NCI-H774 (cell line): Measurements from ENCODE around the gene MYO15A.

ENCODE experiments used
- DNase-seq: peaks from one replicate; lab custom pipeline; 2025; lab: John Stamatoyannopoulos, UW

Gene MYO15A

DNA sequence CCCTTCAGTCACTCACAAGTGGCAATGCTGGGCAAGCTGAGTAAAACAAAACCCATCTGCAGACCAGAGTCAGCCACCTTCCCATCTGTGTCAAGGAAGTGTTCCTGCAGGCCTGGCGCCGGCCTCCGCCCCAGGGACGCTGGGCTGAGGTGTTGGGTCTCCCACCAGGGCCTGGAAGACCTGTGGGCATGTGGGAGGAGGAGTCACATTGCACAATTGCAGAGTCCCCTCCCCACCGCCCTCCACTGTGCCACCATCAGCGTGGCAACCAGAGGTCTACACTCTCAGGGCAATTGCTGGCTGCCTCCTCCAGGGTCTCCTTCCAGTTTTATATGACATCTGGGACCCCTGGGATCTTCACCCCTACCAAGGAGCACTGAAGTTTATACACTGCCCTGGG is 3.0 kb upstream of the MYO15A start:
- no peak for DNase-seq

DNA sequence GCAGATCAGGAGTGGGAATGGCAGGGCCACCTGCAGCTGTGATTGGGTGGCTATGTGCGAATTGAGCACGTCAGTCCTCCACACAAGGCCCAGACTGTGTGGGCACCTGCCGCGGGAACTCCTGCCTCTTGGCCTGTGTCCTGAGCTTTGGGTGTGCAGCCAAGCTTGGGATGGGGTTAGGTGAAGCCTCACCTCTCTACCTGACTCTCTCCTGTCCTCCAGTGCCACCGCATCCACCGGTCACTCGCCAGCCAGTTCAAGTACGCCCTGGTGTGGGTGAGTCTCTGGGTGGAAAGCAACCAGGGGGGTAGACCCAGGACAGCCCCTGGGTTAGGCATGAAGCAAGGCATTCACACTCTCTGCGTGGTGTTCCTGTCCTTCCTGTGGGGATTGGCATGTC is 2.3 kb upstream of the MYO15A start:
- DNase-seq, result no peak

DNA sequence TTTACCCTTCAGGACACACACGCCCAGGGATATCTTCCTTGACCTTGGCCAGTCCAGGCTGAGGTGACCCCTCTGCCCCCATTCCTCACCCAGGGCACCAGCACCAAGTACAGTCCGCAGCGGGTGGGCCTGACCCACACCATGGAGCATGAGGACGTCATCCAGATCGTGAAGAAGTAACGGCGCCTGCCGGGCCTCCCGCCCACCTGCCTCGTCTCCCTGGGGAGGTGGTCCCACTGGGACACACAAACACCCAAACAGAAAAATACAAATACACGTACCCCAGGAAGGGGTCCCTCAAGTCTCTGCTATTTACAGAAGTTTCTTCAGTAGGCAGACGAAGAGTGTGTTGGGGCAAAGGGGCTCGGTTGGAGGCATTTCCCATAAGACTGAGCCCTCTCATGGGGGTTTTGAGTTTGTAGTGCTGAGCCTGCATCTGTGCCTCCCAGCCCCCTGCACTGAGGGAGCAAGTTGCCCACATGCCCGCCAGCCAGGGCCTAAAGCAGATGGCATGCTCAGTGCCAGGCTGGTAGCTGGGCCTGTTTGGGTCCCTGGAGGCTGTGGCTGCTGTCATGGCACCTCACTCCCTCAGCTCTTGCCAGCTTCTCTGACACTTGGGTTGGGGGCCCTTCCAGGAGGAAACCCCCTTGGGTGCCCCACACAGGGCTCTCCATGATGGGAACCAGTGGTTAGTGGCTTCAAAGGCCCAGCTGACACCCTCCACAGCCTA is 1.3 kb upstream of the MYO15A start:
- no peak for DNase-seq

DNA sequence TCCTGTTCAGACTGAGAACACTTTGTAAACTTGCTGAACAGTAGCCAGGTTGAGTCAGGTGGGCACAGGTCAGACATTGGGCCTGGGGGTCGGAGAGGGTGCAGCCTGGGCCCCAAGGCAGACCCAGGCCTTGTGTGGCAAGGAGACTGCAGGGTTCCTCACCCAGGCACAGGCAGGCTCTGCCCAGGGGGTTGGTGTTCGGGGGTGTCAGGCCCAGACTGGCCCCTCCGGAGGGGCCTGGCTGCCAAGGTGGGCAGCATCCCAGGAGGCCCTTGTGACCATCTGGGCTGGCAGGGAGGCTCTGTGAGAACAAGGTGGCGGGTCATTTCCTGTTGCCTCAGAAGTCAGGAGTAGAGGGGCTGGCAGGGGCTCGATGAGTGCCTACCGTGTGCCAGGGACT is 585 bp upstream of the MYO15A start:
- DNase-seq, result no peak

DNA sequence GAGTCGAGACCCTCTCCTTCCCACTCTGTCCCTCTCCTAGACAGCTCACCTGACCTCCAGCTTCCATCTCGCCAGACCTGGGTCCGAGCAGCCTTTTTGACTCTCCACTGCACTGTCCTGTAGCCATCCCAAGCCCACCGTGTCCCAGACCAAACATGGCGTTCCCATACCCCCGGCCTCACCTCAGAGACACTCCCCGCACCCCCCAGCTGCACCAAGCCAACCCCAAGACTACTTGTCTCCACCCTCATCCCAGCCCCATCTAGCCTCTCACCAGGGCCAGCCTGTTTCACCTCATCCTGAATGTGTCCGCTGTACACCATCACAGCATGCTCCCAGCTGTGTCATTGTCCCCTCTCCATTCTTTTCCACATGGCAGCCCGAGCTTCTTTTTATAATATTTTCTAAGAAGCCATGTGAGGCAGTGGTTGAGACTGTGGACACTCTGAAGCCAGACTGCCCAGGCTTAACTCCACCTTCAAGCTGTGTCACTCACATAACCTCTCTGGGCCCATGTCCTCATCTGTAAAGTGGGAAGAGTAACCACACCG is 1.5 kb downstream of the MYO15A start:
- no peak for DNase-seq

DNA sequence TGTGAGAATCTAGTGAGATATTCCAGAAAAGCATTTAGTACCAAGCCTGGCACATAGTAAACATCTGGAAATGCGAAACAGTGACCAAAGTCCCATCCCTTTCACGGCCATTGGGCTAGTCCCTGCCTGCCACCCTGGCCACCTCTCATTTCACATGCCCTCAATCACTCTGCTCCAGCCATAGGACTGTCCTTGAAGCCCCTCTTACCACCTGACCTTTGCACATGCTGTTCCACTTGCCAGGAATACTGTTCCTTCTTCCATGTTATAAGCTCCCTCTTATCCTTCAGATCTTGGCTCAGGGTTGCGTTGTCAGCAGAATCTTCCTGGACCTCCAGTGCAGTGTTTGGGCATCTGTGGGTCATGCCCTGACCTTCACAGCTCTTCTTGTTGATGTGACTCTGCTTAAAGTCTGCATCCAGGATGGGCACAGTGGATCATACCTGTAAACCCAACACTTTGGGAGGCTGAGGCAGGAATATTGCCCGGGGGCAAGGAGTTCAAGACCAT is 2.1 kb downstream of the MYO15A start:
- no peak for DNase-seq

DNA sequence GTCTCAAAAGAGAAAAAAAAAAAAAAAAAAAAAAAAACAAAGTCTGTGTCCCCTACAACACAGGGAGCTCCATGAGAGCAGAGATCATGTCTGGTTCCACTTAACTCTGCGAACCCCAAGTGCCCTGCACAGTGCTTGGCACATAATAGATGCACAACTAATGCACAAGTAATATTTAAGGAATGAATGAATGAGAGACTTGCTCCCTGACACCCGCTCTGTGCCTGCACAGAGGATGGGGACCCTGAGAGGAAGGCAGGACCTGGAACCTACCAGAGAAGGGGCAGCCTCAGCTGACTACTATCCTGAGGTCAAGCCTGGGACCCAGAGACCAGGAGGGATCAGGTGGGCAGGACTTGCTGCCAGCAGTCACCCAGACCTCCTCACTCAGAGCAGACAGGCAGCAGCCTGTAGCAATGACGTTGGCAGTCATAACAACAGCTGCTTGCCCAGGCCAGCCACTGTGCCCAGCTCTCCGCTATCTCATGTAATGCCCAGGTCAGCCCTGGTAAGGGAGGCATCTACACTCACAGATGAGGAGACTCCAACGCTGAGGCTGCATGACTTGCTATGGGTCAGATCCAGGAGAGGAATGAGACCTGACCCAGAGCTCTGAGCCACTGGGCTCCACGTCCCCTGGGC is 2.9 kb downstream of the MYO15A start:
- DNase-seq, result no peak

DNA sequence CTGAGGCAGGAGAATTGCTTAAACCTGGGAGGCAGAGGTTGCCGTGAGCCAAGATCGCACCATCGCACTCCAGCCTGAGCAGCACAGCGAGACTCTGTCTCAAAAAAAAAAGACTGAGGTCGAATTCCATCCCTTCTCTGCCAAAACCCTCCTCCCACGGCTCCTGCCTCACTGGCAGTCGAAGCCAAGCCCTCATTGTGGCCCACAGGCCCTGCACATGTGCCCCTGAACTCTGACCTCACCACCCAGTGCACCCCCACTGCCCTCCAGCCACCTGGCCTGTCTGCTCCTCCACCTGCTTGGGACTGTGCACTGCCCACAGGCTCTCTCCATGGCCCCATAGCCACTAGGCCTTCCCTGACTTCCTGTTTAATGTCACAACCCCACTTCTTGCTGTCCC is 7.0 kb downstream of the MYO15A start:
- no peak for DNase-seq

DNA sequence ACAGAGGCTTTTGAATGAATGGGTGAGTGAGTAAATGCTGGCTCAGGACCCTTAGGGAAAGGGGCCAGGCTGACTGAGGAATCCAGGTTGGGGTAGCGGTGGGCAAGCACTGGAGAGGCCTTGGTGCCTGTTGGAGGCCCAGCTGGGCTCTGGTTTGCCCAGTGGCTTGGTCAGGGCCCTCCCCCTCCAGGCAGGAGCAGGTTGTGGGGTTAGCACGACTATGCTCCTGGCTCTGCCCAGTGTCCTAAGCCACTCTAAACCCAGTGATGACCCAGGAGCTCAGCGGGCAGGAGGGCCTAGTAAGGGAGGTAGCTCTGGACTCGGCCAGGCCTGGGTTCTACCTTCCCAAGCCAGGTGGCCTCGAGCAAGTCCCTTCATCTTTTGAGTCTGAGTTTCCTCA is 7.5 kb downstream of the MYO15A start:
- no peak for DNase-seq

DNA sequence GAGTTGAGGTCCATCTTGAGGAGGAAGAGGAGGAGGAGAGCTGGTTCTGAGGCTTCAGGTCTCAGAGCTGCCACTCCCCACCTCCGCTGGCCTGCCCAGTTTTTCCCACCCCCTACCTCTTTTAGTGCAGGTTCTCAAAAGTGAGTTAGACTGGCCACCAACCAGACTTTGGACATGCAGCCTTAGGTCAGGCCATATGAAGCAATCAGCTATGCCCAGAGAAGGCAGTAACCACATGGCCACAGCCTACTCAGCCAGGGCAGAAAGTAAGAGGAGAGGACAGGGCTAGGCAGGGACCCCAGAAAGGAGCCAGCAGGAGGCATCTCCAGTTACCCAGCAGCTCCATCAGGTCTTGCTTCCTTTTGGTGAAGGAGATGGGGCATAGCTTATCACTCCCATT is 9.0 kb downstream of the MYO15A start:
- no peak for DNase-seq

DNA sequence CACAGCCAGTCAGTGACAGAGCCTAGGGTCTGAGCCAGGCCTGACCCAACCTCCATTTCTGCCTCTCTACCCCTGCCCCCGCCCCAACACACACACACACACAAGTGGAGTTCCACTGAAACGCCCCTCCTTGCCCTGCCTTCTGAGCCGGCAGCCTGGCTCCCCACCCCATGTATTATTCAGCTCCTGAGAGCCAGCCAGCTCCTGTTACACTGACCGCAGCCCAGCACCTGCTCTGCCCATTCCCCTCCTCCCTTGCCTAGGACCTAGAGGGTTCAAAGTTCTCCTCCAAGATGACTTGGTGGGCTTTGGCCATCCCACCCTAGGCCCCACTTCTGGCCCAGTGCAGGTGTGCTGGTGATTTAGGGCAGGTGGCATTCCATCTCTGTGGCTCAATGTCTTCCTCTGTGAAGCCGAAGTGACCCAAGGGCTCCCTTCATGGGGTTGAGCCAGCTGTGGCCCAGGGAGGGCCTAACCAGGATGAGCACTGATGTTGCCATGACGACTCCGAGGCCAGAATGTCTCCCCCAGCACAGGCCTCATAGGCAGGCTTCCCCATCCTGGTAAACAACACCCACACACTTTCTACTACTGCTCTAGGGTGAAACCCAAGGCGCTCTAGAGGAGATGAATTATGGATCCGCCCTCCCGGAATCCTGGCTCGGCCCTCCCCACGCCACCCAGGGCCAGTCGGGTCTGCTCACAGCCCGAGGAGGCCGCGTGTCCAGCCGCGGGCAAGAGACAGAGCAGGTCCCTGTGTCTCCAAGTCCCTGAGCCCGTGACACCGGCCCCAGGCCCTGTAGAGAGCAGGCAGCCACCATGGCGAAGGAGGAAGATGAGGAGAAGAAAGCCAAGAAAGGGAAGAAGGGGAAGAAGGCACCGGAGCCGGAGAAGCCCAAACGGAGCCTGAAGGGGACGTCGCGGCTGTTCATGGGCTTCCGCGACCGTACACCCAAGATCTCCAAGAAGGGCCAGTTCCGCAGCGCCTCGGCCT is 9.7 kb downstream of the MYO15A start:
- DNase-seq, result no peak

DNA sequence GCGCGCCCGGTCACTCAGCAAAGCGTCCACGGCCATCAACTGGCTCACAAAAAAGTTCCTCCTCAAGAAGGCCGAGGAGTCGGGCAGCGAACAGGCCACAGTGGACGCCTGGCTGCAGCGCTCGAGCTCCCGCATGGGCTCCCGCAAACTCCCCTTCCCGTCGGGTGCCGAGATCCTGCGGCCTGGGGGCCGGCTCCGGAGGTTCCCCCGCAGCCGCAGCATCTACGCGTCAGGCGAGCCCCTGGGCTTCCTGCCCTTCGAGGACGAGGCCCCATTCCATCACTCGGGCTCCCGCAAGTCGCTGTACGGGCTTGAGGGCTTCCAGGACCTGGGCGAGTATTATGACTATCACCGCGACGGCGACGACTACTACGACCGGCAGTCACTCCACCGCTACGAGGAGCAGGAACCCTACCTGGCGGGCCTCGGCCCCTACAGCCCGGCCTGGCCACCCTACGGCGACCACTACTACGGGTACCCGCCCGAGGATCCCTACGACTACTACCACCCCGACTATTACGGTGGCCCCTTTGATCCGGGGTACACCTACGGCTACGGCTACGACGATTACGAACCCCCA is 10.7 kb downstream of the MYO15A start:
- no peak for DNase-seq

DNA sequence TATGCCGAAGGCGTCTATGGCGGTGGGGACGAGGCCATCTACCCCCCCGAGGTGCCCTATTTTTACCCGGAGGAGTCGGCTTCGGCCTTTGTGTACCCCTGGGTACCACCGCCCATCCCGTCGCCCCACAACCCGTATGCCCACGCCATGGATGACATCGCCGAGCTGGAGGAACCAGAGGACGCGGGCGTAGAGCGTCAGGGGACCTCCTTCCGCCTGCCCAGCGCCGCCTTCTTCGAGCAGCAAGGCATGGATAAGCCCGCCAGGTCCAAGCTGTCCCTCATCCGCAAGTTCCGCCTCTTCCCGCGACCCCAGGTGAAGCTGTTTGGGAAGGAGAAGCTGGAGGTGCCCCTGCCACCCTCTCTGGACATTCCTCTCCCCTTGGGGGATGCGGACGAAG is 11.4 kb downstream of the MYO15A start:
- DNase-seq, result no peak

DNA sequence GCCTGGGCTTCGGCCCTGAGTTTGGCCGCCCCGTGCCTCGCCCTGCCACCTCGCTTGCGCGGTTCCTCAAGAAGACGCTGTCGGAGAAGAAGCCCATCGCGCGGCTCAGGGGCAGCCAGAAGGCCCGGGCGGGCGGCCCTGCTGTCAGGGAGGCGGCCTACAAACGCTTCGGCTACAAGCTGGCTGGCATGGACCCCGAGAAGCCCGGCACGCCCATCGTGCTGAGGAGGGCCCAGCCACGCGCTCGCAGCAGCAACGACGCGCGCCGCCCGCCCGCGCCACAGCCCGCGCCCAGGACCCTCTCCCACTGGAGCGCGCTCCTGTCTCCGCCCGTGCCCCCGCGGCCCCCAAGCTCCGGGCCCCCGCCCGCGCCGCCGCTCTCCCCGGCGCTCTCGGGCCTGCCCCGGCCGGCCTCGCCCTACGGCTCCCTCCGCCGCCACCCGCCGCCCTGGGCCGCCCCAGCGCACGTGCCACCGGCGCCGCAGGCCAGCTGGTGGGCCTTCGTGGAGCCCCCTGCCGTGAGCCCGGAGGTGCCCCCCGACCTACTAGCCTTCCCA is 12.0 kb downstream of the MYO15A start:
- no peak for DNase-seq

DNA sequence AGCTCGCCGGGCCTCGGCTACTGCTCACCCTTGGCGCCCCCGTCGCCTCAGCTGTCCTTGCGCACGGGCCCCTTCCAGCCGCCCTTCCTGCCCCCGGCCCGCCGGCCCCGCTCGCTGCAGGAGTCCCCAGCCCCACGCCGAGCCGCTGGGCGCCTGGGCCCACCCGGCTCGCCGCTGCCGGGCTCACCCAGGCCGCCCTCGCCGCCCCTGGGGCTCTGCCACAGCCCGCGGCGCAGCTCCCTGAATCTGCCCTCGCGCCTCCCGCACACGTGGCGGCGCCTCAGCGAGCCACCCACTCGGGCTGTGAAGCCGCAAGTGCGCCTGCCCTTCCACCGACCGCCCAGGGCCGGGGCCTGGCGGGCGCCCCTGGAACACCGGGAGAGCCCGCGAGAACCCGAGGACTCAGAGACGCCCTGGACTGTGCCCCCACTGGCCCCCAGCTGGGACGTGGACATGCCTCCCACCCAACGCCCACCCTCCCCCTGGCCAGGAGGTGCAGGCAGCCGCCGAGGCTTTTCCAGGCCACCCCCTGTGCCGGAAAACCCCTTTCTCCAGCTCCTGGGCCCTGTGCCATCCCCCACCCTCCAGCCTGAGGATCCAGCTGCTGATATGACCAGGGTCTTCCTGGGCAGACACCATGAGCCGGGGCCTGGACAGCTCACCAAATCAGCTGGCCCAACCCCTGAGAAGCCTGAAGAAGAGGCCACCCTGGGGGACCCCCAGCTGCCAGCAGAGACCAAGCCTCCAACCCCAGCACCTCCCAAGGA is 12.8 kb downstream of the MYO15A start:
- no peak for DNase-seq

DNA sequence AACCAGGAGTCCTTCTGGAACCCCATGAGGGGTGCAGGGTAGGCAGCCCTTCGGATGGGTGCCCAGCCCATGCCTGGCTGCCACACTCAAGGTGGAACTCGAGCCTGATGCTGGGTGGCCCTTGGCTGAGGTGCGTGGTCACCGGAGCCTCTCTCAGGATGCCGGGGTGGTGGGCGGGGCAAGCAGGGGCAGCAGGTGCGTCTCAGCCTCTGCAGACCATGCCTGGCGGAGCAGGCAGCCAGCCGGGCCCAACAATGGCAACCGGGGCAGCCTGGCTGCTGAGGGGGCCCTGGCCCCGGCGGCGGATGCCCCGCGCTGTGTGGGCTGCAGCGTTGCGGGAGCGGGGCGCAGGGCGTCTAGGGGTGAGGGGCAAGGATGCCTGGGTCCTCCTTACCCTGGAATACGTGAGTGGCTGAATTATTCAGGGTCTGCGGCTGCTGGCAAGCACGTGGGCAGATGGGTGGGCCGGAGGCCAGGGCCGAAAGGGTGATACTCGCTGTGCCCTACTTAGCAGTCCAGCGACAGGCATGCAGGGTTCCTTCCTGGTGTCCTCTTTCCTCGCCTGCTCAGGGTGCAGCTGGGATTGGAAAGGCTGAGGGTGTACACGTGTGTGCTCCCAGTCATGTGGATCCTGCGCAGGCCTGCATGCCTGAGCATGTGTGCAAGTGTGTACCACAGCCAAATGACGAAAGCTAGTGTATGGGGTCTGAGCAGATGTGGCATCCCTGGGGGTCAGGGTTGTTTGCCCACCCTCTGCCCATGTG is 14.6 kb downstream of the MYO15A start:
- no peak for DNase-seq

DNA sequence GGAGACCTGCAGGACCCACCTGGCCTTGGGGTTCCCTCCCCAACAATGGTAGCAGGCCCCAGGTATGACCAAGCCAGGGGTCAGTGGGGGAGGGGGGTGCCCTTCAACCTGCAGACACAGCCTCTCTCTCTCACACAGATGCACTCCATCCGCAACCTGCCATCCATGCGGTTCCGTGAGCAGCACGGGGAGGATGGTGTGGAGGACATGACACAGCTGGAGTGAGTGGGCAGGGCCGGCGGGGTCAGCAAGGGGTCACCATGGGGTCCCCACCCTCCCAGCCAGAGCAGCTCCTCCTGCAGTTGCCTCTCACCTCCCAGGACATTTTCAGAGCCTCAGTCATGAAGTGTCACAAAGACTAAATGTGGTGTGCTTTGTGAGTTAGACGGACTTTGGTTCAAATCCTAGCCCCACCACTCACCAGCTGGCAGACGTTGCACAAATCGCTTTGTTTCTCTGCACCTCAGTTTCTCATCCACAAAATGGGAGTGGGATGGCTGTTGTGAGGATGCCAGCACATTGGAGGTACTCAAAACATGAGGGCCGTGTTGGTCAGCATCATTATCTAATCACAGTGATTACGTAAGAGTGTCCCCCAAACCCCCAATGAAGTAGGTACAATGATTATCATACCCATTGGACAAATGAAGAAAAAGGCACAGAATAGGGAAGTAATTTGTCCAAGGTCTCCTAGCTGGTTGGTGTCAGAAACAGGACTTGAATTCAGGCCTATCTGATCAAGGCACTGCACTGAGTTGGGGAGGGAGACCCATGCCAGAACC is 16.0 kb downstream of the MYO15A start:
- DNase-seq, result no peak

DNA sequence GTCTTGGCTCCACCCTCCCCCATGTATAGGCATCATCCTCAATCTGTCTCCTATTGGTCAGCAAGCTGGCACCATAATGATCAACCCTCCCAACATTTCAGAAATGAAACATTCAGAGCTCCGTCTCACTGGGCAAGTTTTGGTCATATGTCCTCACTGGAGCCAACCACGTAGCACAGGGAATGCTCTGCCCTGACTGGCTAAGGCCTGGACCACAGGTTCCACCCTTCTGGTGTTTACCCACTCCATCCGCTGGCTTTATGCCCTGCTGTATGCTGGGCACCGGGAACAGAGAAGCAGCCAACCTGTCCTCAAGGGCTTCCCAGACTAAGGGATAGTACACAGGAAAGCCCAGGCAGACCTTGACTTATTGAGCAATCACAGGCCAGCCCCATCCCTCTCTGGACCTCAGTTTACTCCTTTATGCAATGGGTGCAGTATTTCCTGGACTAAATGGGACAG is 20.5 kb downstream of the MYO15A start:
- peak; percentile 64 for DNase-seq

DNA sequence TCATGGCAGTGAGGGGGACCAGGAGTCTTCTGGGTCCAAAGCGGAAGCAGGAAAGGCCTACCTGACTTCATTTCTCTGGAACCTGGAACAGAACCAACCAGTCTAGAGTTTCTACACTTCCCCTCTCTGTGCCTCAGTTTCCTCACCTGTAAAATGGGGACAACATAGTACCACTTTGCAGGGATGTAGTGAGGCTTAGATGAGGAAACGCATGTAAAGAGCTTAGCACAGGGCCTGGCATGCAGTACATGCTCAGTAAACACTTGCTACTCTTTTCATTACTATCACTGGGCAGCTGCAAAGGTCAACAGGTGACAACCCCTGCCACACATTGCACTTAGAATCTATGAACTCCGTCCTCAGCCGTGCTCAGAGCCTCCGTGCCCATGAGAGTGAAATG is 24.2 kb downstream of the MYO15A start:
- no peak for DNase-seq
